Measurements from ENCODE around the gene ZMYM1.
A peak's percentile ranks its signal among the peaks of the same experiment; 100 is the strongest.

ZMYM1 gene

GRCh38 chr1:35079003-35079930, at the start of gene ZMYM1:
Gene ZMYM1, plus strand, starts transcription at chr1:35079385. Its CDS starts 14,603 bp downstream, at chr1:35093988.
- H3K36me3 Mint-ChIP-seq (ENCODE audit: low read depth), result peaks cover 6% of the 10 kb centered on the region
- H3K9me3 Mint-ChIP-seq, result no peaks in the 10 kb centered on the region
- DNase-seq, result peak; percentile 90
- peak within 1 kb of the TSS; percentile 98 for H3K27ac Mint-ChIP-seq
- peaks cover 40% of the 10 kb centered on the region for H3K4me1 Mint-ChIP-seq (ENCODE audit: low read depth)
- peak within 1 kb of the TSS; percentile 89 for H3K4me3 Mint-ChIP-seq
- H3K27me3 Mint-ChIP-seq, result peaks cover 6% of the 10 kb centered on the region

- H3K4me3 Mint-ChIP-seq, result peak overlapping the region; percentile 97
- no peak for DNase-seq
- peak overlapping the region; percentile 64 for H3K27ac Mint-ChIP-seq
- H3K27me3 Mint-ChIP-seq, result no peaks in the 10 kb centered on the region
- peaks cover 47% of the 10 kb centered on the region for H3K4me1 Mint-ChIP-seq (ENCODE audit: low read depth)
- peaks cover 55% of the 10 kb centered on the region for H3K36me3 Mint-ChIP-seq (ENCODE audit: low read depth)
- peaks cover 7% of the 10 kb centered on the region for H3K9me3 Mint-ChIP-seq
Measured at GRCh38 chr1:35029761-35030160, 49.4 kb upstream of the ZMYM1 start.

- peaks cover 7% of the 10 kb centered on the region for H3K9me3 Mint-ChIP-seq
- peaks cover 55% of the 10 kb centered on the region for H3K36me3 Mint-ChIP-seq (ENCODE audit: low read depth)
Measured at GRCh38 chr1:35030338-35030737, 48.8 kb upstream of the ZMYM1 start.

GRCh38 chr1:35030756-35031446, 48.3 kb upstream of the ZMYM1 start:
- Mint-ChIP-seq H3K36me3 (ENCODE audit: low read depth) (peaks cover 50% of the 10 kb centered on the region), H3K4me1 (ENCODE audit: low read depth) (peaks cover 42% of the 10 kb centered on the region), H3K27ac (peak overlapping the region; percentile 98), H3K27me3 (no peaks in the 10 kb centered on the region), H3K9me3 (peaks cover 7% of the 10 kb centered on the region), H3K4me3 (peak overlapping the region; percentile 97)
- DNase-seq, result peak; percentile 67

More at GRCh38 chr1:35030338-35030737, 48.8 kb upstream of the ZMYM1 start:
- Mint-ChIP-seq H3K4me1 (ENCODE audit: low read depth) (peaks cover 47% of the 10 kb centered on the region), H3K4me3 (peak overlapping the region; percentile 97), H3K27ac (peak overlapping the region; percentile 98), H3K27me3 (no peaks in the 10 kb centered on the region)
- no peak for DNase-seq

GRCh38 chr1:35032384-35032739, 46.8 kb upstream of the ZMYM1 start:
- H3K9me3 Mint-ChIP-seq, result peaks cover 7% of the 10 kb centered on the region
- H3K27ac Mint-ChIP-seq, result no peak overlapping the region
- H3K4me3 Mint-ChIP-seq, result peak overlapping the region; percentile 97
- peaks cover 39% of the 10 kb centered on the region for H3K36me3 Mint-ChIP-seq (ENCODE audit: low read depth)
- no peak for DNase-seq
- no peaks in the 10 kb centered on the region for H3K27me3 Mint-ChIP-seq
- peaks cover 32% of the 10 kb centered on the region for H3K4me1 Mint-ChIP-seq (ENCODE audit: low read depth)

GRCh38 chr1:35033346-35033745, 45.8 kb upstream of the ZMYM1 start:
- Mint-ChIP-seq H3K4me1 (ENCODE audit: low read depth) (peaks cover 28% of the 10 kb centered on the region), H3K27me3 (no peaks in the 10 kb centered on the region), H3K4me3 (no peak overlapping the region), H3K9me3 (peaks cover 7% of the 10 kb centered on the region), H3K27ac (no peak overlapping the region), H3K36me3 (ENCODE audit: low read depth) (peaks cover 32% of the 10 kb centered on the region)
- DNase-seq, result no peak

- peaks cover 7% of the 10 kb centered on the region for H3K9me3 Mint-ChIP-seq
- H3K27me3 Mint-ChIP-seq, result peaks cover 3% of the 10 kb centered on the region
- peaks cover 7% of the 10 kb centered on the region for H3K36me3 Mint-ChIP-seq (ENCODE audit: low read depth)
- no peak for DNase-seq
- H3K27ac Mint-ChIP-seq, result no peak overlapping the region
- H3K4me3 Mint-ChIP-seq, result no peak overlapping the region
- peaks cover 9% of the 10 kb centered on the region for H3K4me1 Mint-ChIP-seq (ENCODE audit: low read depth)
Measured at GRCh38 chr1:35036621-35037020, 42.6 kb upstream of the ZMYM1 start.

- Mint-ChIP-seq H3K4me1 (ENCODE audit: low read depth) (peaks cover 6% of the 10 kb centered on the region), H3K27me3 (peaks cover 3% of the 10 kb centered on the region), H3K9me3 (peaks cover 7% of the 10 kb centered on the region), H3K4me3 (no peak overlapping the region), H3K27ac (no peak overlapping the region), H3K36me3 (ENCODE audit: low read depth) (peaks cover 5% of the 10 kb centered on the region)
- DNase-seq, result no peak
Measured at GRCh38 chr1:35037206-35037605, 42.0 kb upstream of the ZMYM1 start.

GRCh38 chr1:35038723-35039122, 40.5 kb upstream of the ZMYM1 start:
- Mint-ChIP-seq H3K9me3 (no peaks in the 10 kb centered on the region), H3K4me1 (ENCODE audit: low read depth) (peaks cover 1% of the 10 kb centered on the region), H3K4me3 (no peak overlapping the region), H3K36me3 (ENCODE audit: low read depth) (no peaks in the 10 kb centered on the region), H3K27me3 (peaks cover 3% of the 10 kb centered on the region), H3K27ac (no peak overlapping the region)
- no peak for DNase-seq

GRCh38 chr1:35043498-35043897, 35.7 kb upstream of the ZMYM1 start:
- H3K27ac Mint-ChIP-seq, result no peak overlapping the region
- peaks cover 3% of the 10 kb centered on the region for H3K27me3 Mint-ChIP-seq
- H3K4me3 Mint-ChIP-seq, result no peak overlapping the region
- no peaks in the 10 kb centered on the region for H3K4me1 Mint-ChIP-seq (ENCODE audit: low read depth)
- H3K36me3 Mint-ChIP-seq (ENCODE audit: low read depth), result no peaks in the 10 kb centered on the region
- no peak for DNase-seq
- no peaks in the 10 kb centered on the region for H3K9me3 Mint-ChIP-seq

GRCh38 chr1:35044431-35044830, 34.8 kb upstream of the ZMYM1 start:
- no peak overlapping the region for H3K4me3 Mint-ChIP-seq
- H3K9me3 Mint-ChIP-seq, result no peaks in the 10 kb centered on the region
- H3K27me3 Mint-ChIP-seq, result no peaks in the 10 kb centered on the region
- no peaks in the 10 kb centered on the region for H3K36me3 Mint-ChIP-seq (ENCODE audit: low read depth)
- no peak for DNase-seq
- no peak overlapping the region for H3K27ac Mint-ChIP-seq
- H3K4me1 Mint-ChIP-seq (ENCODE audit: low read depth), result no peaks in the 10 kb centered on the region

- no peaks in the 10 kb centered on the region for H3K36me3 Mint-ChIP-seq (ENCODE audit: low read depth)
- no peaks in the 10 kb centered on the region for H3K4me1 Mint-ChIP-seq (ENCODE audit: low read depth)
- H3K9me3 Mint-ChIP-seq, result no peaks in the 10 kb centered on the region
- DNase-seq, result no peak
- H3K27me3 Mint-ChIP-seq, result no peaks in the 10 kb centered on the region
- no peak overlapping the region for H3K4me3 Mint-ChIP-seq
- no peak overlapping the region for H3K27ac Mint-ChIP-seq
Measured at GRCh38 chr1:35046730-35047129, 32.5 kb upstream of the ZMYM1 start.

GRCh38 chr1:35047188-35047858, 31.9 kb upstream of the ZMYM1 start:
- DNase-seq, result no peak
- H3K9me3 Mint-ChIP-seq, result no peaks in the 10 kb centered on the region
- H3K4me1 Mint-ChIP-seq (ENCODE audit: low read depth), result no peaks in the 10 kb centered on the region
- H3K4me3 Mint-ChIP-seq, result no peak overlapping the region
- no peaks in the 10 kb centered on the region for H3K27me3 Mint-ChIP-seq
- no peak overlapping the region for H3K27ac Mint-ChIP-seq
- no peaks in the 10 kb centered on the region for H3K36me3 Mint-ChIP-seq (ENCODE audit: low read depth)

- no peak overlapping the region for H3K27ac Mint-ChIP-seq
- H3K4me3 Mint-ChIP-seq, result no peak overlapping the region
- no peaks in the 10 kb centered on the region for H3K27me3 Mint-ChIP-seq
- DNase-seq, result no peak
- H3K9me3 Mint-ChIP-seq, result no peaks in the 10 kb centered on the region
- no peaks in the 10 kb centered on the region for H3K4me1 Mint-ChIP-seq (ENCODE audit: low read depth)
- no peaks in the 10 kb centered on the region for H3K36me3 Mint-ChIP-seq (ENCODE audit: low read depth)
Measured at GRCh38 chr1:35049116-35049515, 30.1 kb upstream of the ZMYM1 start.

All from activated T-cell treated with anti-CD3 and anti-CD28 coated beads, Interleukin-2, amount 50 U/mL, for 24 hours (primary cell).